Neuronal stem cell (in vitro differentiated cells): Measurements from ENCODE around the gene DUSP22.

Source experiments
- DNase-seq: peaks from one replicate; pipeline ENCODE4 v3.0.0-alpha.2; 2013; ENCODE audit warnings: low spot score
- H2AFZ ChIP-seq: one replicate; pipeline ENCODE4 v1.6.1; 2013; ENCODE audit warnings: mild to moderate bottlenecking, low read length, inconsistent platforms
- H2AK5ac ChIP-seq: 2 replicates; pipeline ENCODE4 v1.6.1; 2013; ENCODE audit warnings: low read depth, mild to moderate bottlenecking, inconsistent platforms, low read length, moderate library complexity, mixed read lengths
- H2BK120ac ChIP-seq: 2 replicates; pipeline ENCODE4 v1.6.1; 2013; ENCODE audit warnings: low read depth, mild to moderate bottlenecking, inconsistent platforms, low read length, moderate library complexity, mixed read lengths
- H2BK12ac ChIP-seq: one replicate; pipeline ENCODE4 v1.6.1; 2013; ENCODE audit warnings: low read length, inconsistent platforms
- H2BK15ac ChIP-seq: 2 replicates; pipeline ENCODE4 v1.6.1; 2013; ENCODE audit warnings: mild to moderate bottlenecking, low read length, inconsistent platforms, mixed read lengths
- H2BK5ac ChIP-seq: one replicate; pipeline ENCODE4 v1.6.1; 2013; ENCODE audit warnings: inconsistent platforms, mild to moderate bottlenecking, low read length, moderate library complexity
- H3K14ac ChIP-seq: one replicate; pipeline ENCODE4 v1.6.1; 2013; ENCODE audit warnings: low read length, inconsistent platforms
- H3K18ac ChIP-seq: 2 replicates; pipeline ENCODE4 v1.6.1; 2013; ENCODE audit warnings: low read length, inconsistent platforms
- H3K23ac ChIP-seq: 2 replicates; pipeline ENCODE4 v1.6.1; 2013; ENCODE audit warnings: low read depth, mild to moderate bottlenecking, mixed read lengths, low read length, inconsistent platforms; ENCODE audit not compliant: poor library complexity
- H3K27ac ChIP-seq: replicated peaks from 3 replicates; pipeline ENCODE4 v1.5.1; 2013; ENCODE audit warnings: low read length, inconsistent platforms
- H3K27me3 ChIP-seq, 3 experiments: 2 replicates each; pipeline ENCODE4 v1.6.1; 2013; ENCODE audit warnings: low read length in 3 of 3, mild to moderate bottlenecking in 2 of 3, inconsistent platforms in 1 of 3, low read depth in 1 of 3, mixed read lengths in 1 of 3, moderate library complexity in 1 of 3; ENCODE audit not compliant: control insufficient read depth in 3 of 3, insufficient read depth in 3 of 3
- H3K36me3 ChIP-seq, 2 donors: replicated peaks in 1 of 2; 2 replicates each; pipeline ENCODE4 v1.6.1; 2013; ENCODE audit warnings: low read length in 2 of 2; ENCODE audit not compliant: control insufficient read depth in 2 of 2, insufficient read depth in 2 of 2
- H3K4ac ChIP-seq: 2 replicates; pipeline ENCODE4 v1.6.1; 2013; ENCODE audit warnings: inconsistent platforms, mild to moderate bottlenecking, low read length, moderate library complexity
- H3K4me1 ChIP-seq, 2 donors: 1 replicate in 1 of 2; 2 replicates in 1 of 2; pipeline ENCODE4 v1.6.1; 2013; ENCODE audit warnings: low read length in 2 of 2, low read depth in 1 of 2; ENCODE audit not compliant: control insufficient read depth in 2 of 2, insufficient read depth in 1 of 2
- H3K4me2 ChIP-seq: one replicate; pipeline ENCODE4 v1.6.1; 2013; ENCODE audit warnings: mild to moderate bottlenecking, low read length, inconsistent platforms; ENCODE audit not compliant: insufficient read depth, poor library complexity, severe bottlenecking
- H3K4me3 ChIP-seq, 2 donors: 2 replicates each; pipeline ENCODE4 v1.5.1; 2013; ENCODE audit warnings: low read length in 2 of 2, mild to moderate bottlenecking in 2 of 2, inconsistent platforms in 1 of 2, moderate library complexity in 1 of 2
- H3K79me1 ChIP-seq: one replicate; pipeline ENCODE4 v1.6.1; 2013; ENCODE audit warnings: low read depth, mild to moderate bottlenecking, inconsistent platforms, low read length, moderate library complexity
- H3K9ac ChIP-seq: one replicate; pipeline ENCODE4 v1.6.1; 2013; ENCODE audit warnings: mild to moderate bottlenecking, low read depth, low read length, inconsistent platforms; ENCODE audit not compliant: poor library complexity
- H3K9me3 ChIP-seq, 2 donors: replicated peaks in 1 of 2; 2 replicates each; pipeline versions ENCODE3 to v1.6.1; 2013; ENCODE audit warnings: low read length in 2 of 2, mild to moderate bottlenecking in 2 of 2, inconsistent platforms in 1 of 2, low read depth in 1 of 2, mixed read lengths in 1 of 2, moderate library complexity in 1 of 2; ENCODE audit not compliant: control insufficient read depth in 2 of 2, insufficient read depth in 1 of 2
- H4K8ac ChIP-seq: one replicate; pipeline ENCODE4 v1.6.1; 2013; ENCODE audit warnings: low read depth, mild to moderate bottlenecking, inconsistent platforms, low read length, moderate library complexity
- H4K91ac ChIP-seq: one replicate; pipeline ENCODE4 v1.6.1; 2013; ENCODE audit warnings: low read length, low read depth, mild to moderate bottlenecking, inconsistent platforms; ENCODE audit not compliant: poor library complexity
- WGBS, 2 donors: extraction: QIAGEN DNeasy Blood & Tissue Kit; methylation state at CpG; one replicate each; pipeline ENCODE4 v1.1.7; 2013; ENCODE audit warnings: missing lambda C conversion rate in 2 of 2, mixed read lengths in 1 of 2; ENCODE audit not compliant: insufficient read length in 2 of 2, insufficient replicate concordance in 1 of 2; ENCODE audit errors: extremely low coverage in 2 of 2; 5-methylcytosine and 5-hydroxymethylcytosine counted together

Gene DUSP22

GRCh38 chr6:300026-300425, 7.7 kb downstream of the DUSP22 start:
- WGBS, 2 donors: no CpG with 5 or more reads among the region's 6 CpGs

GRCh38 chr6:300494-301198, 8.4 kb downstream of the DUSP22 start:
- H3K4ac ChIP-seq: no peak overlapping the region
- no peak overlapping the region for H2BK5ac ChIP-seq
- H3K9ac ChIP-seq: peak overlapping the region; percentile 25
- H2AK5ac ChIP-seq: no peak overlapping the region
- H3K18ac ChIP-seq: no peak overlapping the region
- peaks cover 3 to 16% of the 10 kb centered on the region in 2 donors for H3K4me1 ChIP-seq
- no peak overlapping the region for H3K27ac ChIP-seq
- H4K8ac ChIP-seq: peak overlapping the region; percentile 9
- no peaks in the 10 kb centered on the region for H3K36me3 ChIP-seq
- H3K9me3 ChIP-seq: peaks cover 0 to 50% of the 10 kb centered on the region in 2 donors
- no peak overlapping the region for H3K4me3 ChIP-seq
- no peak for DNase-seq
- no peak overlapping the region for H3K23ac ChIP-seq
- no peaks in the 10 kb centered on the region for H3K27me3 ChIP-seq
- no peak overlapping the region for H3K4me2 ChIP-seq
- H2BK120ac ChIP-seq: no peak overlapping the region
- peaks cover 7% of the 10 kb centered on the region for H3K79me1 ChIP-seq
- no peak overlapping the region for H4K91ac ChIP-seq
- H3K14ac ChIP-seq: peak overlapping the region; percentile 43
- no peak overlapping the region for H2BK15ac ChIP-seq
- no CpG with 5 or more reads among the region's 10 CpGs for WGBS, 2 donors
- H2AFZ ChIP-seq: no peak overlapping the region
- no peak overlapping the region for H2BK12ac ChIP-seq

More at GRCh38 chr6:300026-300425, 7.7 kb downstream of the DUSP22 start:
- Histone ChIP-seq H3K23ac (no peak overlapping the region), H2BK15ac (no peak overlapping the region), H3K4me1 (peaks cover 3 to 16% of the 10 kb centered on the region in 2 donors), H3K4me3 (no peak overlapping the region), H3K9me3 (peaks cover 0 to 48% of the 10 kb centered on the region in 2 donors), H3K14ac (no peak overlapping the region), H3K18ac (no peak overlapping the region), H3K9ac (no peak overlapping the region), H3K4me2 (no peak overlapping the region), H3K79me1 (peaks cover 7% of the 10 kb centered on the region), H2BK120ac (no peak overlapping the region), H3K27ac (no peak overlapping the region), H4K91ac (no peak overlapping the region), H4K8ac (no peak overlapping the region), H2BK5ac (no peak overlapping the region), H2AFZ (no peak overlapping the region), H3K27me3 (no peaks in the 10 kb centered on the region), H3K4ac (no peak overlapping the region), H3K36me3 (no peaks in the 10 kb centered on the region), H2BK12ac (no peak overlapping the region), H2AK5ac (no peak overlapping the region)
- no peak for DNase-seq

DNA sequence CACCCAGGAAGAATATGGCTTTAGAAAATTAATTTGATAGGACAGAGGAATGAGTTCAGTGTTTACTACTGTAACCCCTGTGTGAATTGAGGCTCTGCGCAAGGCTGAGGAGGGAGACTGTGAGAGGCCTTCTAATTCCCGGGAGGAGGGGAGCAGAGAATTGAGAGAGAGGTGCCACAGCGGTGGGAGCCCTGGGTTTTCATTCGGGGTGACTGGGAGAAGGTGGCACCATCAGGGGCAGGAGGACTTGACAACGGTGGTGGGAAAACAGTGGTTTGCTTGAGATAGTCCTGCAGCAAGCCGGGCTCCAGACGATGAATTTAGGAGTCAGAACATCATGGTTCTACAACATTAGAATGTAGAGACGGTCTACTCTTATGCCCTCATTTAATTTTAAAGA, 9.2 kb downstream of the DUSP22 start:
- H4K91ac ChIP-seq: no peak overlapping the region
- no peak overlapping the region for H3K18ac ChIP-seq
- no peak overlapping the region for H2BK15ac ChIP-seq
- DNase-seq: no peak
- H3K79me1 ChIP-seq: peaks cover 5% of the 10 kb centered on the region
- no peak overlapping the region for H3K4me2 ChIP-seq
- no peak overlapping the region for H3K14ac ChIP-seq
- H2AK5ac ChIP-seq: no peak overlapping the region
- no peak overlapping the region for H4K8ac ChIP-seq
- no peak overlapping the region for H2BK12ac ChIP-seq
- H3K27me3 ChIP-seq: no peaks in the 10 kb centered on the region
- H3K36me3 ChIP-seq: no peaks in the 10 kb centered on the region
- no peak overlapping the region for H3K4me3 ChIP-seq
- no peak overlapping the region for H2AFZ ChIP-seq
- no peak overlapping the region for H3K9ac ChIP-seq
- no peak overlapping the region for H2BK120ac ChIP-seq
- H3K4me1 ChIP-seq: peaks cover 3 to 16% of the 10 kb centered on the region in 2 donors
- no peak overlapping the region for H3K4ac ChIP-seq
- peaks cover 0 to 50% of the 10 kb centered on the region in 2 donors for H3K9me3 ChIP-seq
- H3K23ac ChIP-seq: no peak overlapping the region
- WGBS, 2 donors: no CpG with 5 or more reads among the region's 8 CpGs
- no peak overlapping the region for H2BK5ac ChIP-seq
- no peak overlapping the region for H3K27ac ChIP-seq

- Histone ChIP-seq H3K23ac (no peak overlapping the region), H3K4me3 (no peak overlapping the region), H4K8ac (no peak overlapping the region), H3K4me1 (peaks cover 0 to 16% of the 10 kb centered on the region in 2 donors), H2AK5ac (no peak overlapping the region), H3K9ac (no peak overlapping the region), H3K27me3 (no peaks in the 10 kb centered on the region), H3K9me3 (peaks cover 0 to 50% of the 10 kb centered on the region in 2 donors), H2BK12ac (no peak overlapping the region), H2BK120ac (no peak overlapping the region), H3K14ac (no peak overlapping the region), H3K27ac (no peak overlapping the region), H2BK5ac (no peak overlapping the region), H3K4me2 (no peak overlapping the region), H3K4ac (no peak overlapping the region), H3K79me1 (peaks cover 5% of the 10 kb centered on the region), H2BK15ac (no peak overlapping the region), H3K36me3 (no peaks in the 10 kb centered on the region), H2AFZ (no peak overlapping the region), H3K18ac (no peak overlapping the region), H4K91ac (no peak overlapping the region)
- DNase-seq: no peak
- WGBS, 2 donors: no CpG with 5 or more reads among the region's 20 CpGs
Observed at GRCh38 chr6:301929-302705, 9.8 kb downstream of the DUSP22 start.
